Progenitor cell of endocrine pancreas (in vitro differentiated cells): ENCODE measurements around the gene SIAH3. TPM values are rescaled to one million over a fixed set of nuclear protein-coding genes. Genes with fewer than 3 reads are reported as not detected.

ENCODE experiments used
- DNase-seq: peaks from one replicate; pipeline ENCODE4 v3.0.0; 2021; ENCODE audit warnings: low spot score; ENCODE audit not compliant: unreplicated experiment
- H3K27ac Mint-ChIP-seq: 2 replicates; pipeline ENCODE4 v1.8.0; 2021; ENCODE audit warnings: mild to moderate bottlenecking, moderate library complexity, mixed read lengths
- H3K27me3 Mint-ChIP-seq: 2 replicates; pipeline ENCODE4 v1.8.0; 2021; ENCODE audit warnings: mixed read lengths
- H3K36me3 Mint-ChIP-seq: 2 replicates; pipeline ENCODE4 v1.8.0; 2022; ENCODE audit warnings: mixed read lengths; ENCODE audit not compliant: insufficient read depth
- H3K4me1 Mint-ChIP-seq: 2 replicates; pipeline ENCODE4 v1.8.0; 2021; ENCODE audit warnings: low read depth, mixed read lengths
- H3K4me3 Mint-ChIP-seq: 2 replicates; pipeline ENCODE4 v1.8.0; 2021; ENCODE audit warnings: low read depth, mild to moderate bottlenecking, moderate library complexity, mixed read lengths
- H3K9me3 Mint-ChIP-seq: 2 replicates; pipeline ENCODE4 v1.8.0; 2021; ENCODE audit warnings: low read depth, mixed read lengths
- total RNA-seq: library from RNA; stranded (reverse); gene quantifications from 2 replicates; pipeline ENCODE4 v1.2.1, GENCODE V29; 2021
- TF ChIP-seq, protein P1 (sequence below): fragments of 200-600 bp; sonication (generic); IDR thresholded peaks from one replicate; pipeline ENCODE4 v1.5.0; 2021; ENCODE audit warnings: antibody characterized with exemption, mild to moderate bottlenecking; ENCODE audit not compliant: unreplicated experiment

Gene SIAH3
- total RNA-seq, 1 donor from 2014 or later = not detected

DNA sequence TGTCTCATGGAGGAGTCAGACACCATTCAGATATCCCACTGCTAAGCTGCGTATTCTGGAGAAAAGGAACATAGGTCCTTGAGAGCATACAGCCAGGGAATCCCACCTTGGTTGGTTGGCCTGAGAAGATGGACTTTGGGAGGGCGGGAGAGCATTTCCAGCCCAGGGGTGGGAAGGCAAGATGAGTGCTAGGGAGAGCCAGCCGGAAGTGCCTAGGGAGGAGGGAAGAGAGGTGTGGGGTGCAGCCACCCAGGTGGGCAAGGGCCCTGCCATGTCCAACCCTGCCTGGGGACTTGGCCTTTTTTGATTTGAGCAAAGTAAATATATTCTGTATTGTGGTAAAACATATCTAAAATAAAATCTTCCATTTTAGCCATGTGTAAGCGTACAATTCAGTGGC lies 19.7 kb downstream of the SIAH3 start:
- Mint-ChIP-seq H3K27me3 (no peaks in the 10 kb centered on the region), H3K27ac (no peak overlapping the region), H3K4me1 (peaks cover 3% of the 10 kb centered on the region), H3K36me3 (no peaks in the 10 kb centered on the region), H3K4me3 (no peak overlapping the region), H3K9me3 (no peaks in the 10 kb centered on the region)
- TF ChIP-seq, protein P1, sequence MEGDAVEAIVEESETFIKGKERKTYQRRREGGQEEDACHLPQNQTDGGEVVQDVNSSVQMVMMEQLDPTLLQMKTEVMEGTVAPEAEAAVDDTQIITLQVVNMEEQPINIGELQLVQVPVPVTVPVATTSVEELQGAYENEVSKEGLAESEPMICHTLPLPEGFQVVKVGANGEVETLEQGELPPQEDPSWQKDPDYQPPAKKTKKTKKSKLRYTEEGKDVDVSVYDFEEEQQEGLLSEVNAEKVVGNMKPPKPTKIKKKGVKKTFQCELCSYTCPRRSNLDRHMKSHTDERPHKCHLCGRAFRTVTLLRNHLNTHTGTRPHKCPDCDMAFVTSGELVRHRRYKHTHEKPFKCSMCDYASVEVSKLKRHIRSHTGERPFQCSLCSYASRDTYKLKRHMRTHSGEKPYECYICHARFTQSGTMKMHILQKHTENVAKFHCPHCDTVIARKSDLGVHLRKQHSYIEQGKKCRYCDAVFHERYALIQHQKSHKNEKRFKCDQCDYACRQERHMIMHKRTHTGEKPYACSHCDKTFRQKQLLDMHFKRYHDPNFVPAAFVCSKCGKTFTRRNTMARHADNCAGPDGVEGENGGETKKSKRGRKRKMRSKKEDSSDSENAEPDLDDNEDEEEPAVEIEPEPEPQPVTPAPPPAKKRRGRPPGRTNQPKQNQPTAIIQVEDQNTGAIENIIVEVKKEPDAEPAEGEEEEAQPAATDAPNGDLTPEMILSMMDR = no peak
- no peak for DNase-seq

DNA sequence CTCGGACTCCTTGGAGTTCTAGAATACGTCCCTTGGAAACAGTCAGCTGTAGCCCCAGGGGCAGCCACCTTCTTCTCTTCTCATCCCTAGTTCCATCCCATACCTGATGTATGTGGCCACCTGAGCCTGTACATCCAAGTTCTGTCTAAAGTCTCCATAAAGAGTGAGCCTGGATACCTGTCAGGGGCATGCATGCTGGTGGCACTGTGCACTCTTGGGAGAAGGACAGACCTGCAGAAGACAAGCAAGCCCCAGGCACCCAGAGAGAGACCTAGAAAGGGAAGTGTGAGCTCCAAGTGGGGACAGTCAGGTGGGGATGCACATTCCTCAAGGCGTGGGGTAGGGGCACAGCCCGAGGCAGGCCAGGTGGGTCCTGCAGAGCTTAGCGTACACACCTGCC lies 21.4 kb downstream of the SIAH3 start:
- H3K4me1 Mint-ChIP-seq = peaks cover 3% of the 10 kb centered on the region
- no peaks in the 10 kb centered on the region for H3K9me3 Mint-ChIP-seq
- H3K27ac Mint-ChIP-seq = no peak overlapping the region
- no peaks in the 10 kb centered on the region for H3K36me3 Mint-ChIP-seq
- TF ChIP-seq, protein P1 = no peak
- H3K4me3 Mint-ChIP-seq = no peak overlapping the region
- no peak for DNase-seq
- H3K27me3 Mint-ChIP-seq = peaks cover 4% of the 10 kb centered on the region

DNA sequence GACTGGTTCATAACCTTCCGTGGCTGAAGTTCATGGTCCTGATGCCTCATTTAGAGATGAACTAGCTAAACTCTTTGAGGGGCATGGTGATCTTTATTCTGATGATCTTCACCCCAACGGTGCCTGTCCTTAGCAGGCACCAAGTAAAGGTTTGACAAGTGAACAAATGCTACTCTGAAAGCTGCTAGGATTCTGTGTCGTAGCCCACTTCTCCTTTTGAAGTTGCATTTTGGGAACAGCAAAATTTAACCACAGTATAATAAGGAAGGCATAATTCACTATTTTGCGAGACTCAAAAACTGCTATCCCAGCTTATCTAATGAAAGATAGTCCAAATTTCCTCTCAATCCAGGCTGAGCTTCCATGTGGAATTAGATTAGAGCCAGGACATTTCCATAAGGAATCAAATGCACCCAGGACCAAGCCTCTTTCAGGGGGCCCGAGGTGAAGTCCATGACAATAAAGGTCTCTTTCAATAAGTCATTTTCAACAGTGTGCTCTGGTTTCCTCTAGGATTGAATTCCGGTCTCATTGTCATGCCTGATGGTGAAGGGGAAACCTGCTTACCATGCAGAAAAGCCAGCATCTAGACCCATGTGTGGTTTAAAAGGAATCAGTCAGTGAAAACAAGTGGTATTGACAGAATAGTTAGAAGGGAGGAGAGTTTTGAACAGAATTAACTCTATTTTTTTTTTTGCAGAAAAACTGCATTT lies 23.1 kb downstream of the SIAH3 start:
- Mint-ChIP-seq H3K27ac (no peak overlapping the region), H3K9me3 (no peaks in the 10 kb centered on the region), H3K4me1 (peaks cover 5% of the 10 kb centered on the region), H3K27me3 (peaks cover 4% of the 10 kb centered on the region), H3K36me3 (no peaks in the 10 kb centered on the region), H3K4me3 (no peak overlapping the region)
- DNase-seq = no peak
- TF ChIP-seq, protein P1 = no peak

DNA sequence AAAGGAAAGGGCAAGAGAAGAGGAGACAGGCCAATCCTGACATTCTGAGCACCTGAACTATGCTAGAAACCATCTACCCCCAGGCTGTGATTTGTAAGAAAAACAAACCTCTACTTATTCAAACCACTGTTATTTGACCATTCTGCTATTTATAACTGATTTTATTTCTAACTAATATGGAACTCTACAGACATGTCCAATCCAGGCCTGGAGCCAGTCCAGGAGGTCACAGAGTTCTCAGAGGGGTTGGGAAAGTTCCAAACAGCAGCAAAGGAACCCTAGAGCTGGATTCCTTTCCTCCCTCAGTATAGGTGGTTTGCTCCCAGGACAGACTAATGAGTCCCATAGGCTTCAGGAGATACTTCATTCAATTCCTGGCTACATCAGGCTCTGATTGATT lies 24.2 kb downstream of the SIAH3 start:
- TF ChIP-seq, protein P1 = no peak
- H3K4me1 Mint-ChIP-seq = peaks cover 6% of the 10 kb centered on the region
- no peaks in the 10 kb centered on the region for H3K9me3 Mint-ChIP-seq
- peaks cover 4% of the 10 kb centered on the region for H3K27me3 Mint-ChIP-seq
- no peak overlapping the region for H3K4me3 Mint-ChIP-seq
- H3K27ac Mint-ChIP-seq = no peak overlapping the region
- H3K36me3 Mint-ChIP-seq = no peaks in the 10 kb centered on the region
- no peak for DNase-seq

DNA sequence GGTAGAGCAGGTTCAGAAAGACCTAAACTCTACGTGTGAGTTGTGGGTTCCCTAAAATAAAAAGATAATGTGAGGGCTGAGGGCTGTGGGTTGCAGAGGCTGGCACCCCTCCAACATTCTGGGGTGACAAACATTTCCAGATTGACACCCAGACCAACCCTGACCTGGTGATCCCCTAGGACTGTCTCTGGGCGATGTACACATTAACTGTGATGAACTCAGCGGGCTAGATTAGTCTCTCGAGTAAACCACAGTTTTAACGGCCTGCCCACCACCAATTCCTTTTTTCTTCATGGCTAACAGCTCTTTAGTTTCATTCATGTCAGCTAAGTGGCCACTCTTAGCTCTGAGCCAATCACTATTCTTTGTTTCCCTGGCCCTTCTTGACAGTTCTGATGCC lies 24.8 kb downstream of the SIAH3 start:
- TF ChIP-seq, protein P1 = no peak
- Mint-ChIP-seq H3K4me3 (no peak overlapping the region), H3K36me3 (no peaks in the 10 kb centered on the region), H3K4me1 (peaks cover 10% of the 10 kb centered on the region), H3K27ac (no peak overlapping the region), H3K27me3 (peaks cover 4% of the 10 kb centered on the region), H3K9me3 (no peaks in the 10 kb centered on the region)
- DNase-seq = no peak
